Hematopoietic multipotent progenitor cell treated with erythropoietin and hydrocortisone succinate and interleukin-3 and kit ligand, for 4 days (in vitro differentiated cells): ENCODE data around the gene AHCY.
"Not testable (repeated sequence)": the region's sequence is repeated elsewhere in the genome, so short reads cannot be mapped to it uniquely, and the experiment has no call there.

Experiments used
- DNase-seq: peaks from one replicate; pipeline ENCODE4 v3.0.0-alpha.2; 2015

The AHCY gene

GRCh38 chr20:34322267-34323105 lies 19.3 kb upstream of the AHCY start:
- no peak for DNase-seq

DNA sequence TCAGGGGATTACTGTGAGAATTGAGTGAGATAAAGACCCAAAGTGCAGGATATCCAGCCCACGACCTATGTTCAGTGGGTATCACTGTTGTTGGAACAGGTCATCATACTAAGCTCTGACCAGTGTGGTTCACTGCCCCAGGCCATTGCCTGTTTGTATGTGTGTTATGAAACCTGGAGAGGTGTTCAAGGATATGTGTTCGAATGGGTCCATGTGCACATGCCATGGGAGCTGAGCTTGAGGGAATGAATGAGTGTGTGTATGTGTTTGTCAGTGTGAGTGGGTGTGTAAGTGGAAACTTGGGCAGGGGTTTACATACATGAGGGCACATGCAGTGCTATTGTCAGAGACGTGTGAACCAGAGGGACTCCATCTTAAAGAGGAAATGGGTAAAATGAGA lies 17.7 kb upstream of the AHCY start:
- DNase-seq = no peak

- peak; percentile 12 for DNase-seq
Observed at GRCh38 chr20:34318609-34319443, 15.7 kb upstream of the AHCY start.

DNA sequence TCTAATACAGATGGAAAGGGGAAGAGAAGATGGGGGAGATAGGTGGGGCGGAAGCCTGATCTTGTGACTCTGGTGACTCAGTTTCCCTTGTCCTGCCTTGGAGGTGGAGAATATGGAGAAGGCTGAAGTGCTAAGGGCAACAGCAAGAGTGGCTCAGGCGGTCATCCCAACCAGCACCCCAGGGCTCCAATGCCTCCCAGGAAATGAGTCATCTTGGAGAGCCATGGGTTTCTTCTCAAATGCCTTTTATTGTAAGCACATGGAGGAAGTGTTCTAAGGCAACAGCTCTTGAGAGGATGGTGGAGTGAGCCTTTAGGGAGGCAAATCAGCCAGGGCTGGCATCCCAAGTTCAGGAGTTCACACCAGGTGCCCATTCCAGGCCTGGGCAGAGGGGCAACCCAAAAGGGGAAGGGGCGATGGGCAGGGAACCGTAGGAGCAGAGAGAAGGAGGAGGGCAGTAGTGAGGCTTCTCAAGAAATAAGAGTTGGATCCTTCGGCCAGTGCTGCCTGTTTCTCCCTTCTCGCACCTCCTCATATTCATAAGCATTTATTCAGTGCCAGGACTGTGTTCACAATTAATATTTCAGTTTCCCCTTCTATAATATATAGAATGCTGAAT lies 13.2 kb upstream of the AHCY start:
- no peak for DNase-seq

- DNase-seq = no peak
Observed at GRCh38 chr20:34315236-34315635, 12.1 kb upstream of the AHCY start.

DNA sequence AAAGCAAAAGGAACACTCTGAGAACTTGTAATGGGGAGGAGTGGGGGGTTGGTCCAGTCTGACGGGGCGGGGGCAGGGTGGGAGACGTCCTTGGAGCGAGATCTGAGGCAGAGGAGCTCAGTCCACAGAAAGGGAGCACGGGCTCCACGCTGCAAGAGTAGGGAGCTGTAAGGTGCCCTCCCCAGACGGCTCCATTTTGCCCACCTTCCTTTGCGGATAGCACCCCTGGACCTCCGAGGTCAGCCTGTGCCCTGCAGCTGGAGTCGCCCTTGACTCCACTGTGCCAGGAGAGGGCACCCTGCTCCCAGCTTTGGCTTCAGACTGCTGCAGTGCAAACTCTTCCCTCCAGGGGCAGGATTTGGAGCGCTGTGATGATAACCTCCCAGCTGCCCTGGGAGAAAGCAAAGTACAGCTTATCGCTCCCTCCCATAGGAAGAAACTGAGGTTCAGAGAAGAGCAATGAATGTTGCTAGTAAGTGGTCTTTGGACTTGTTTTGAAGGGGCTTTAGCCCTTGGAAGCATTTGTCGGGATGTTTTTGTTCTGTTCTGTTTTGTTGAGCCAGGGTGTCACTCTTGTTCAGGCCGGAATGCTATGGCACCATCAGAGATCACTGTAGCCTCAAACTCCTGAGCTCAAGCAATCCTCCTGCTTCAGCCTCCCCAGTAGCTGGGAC lies 9.5 kb upstream of the AHCY start:
- DNase-seq = peak; percentile 96

- no peak for DNase-seq
Observed at GRCh38 chr20:34312024-34312460, 8.9 kb upstream of the AHCY start.

- peak; percentile 10 for DNase-seq
Observed at GRCh38 chr20:34311118-34312023, 8.2 kb upstream of the AHCY start.

- no peak for DNase-seq
Observed at GRCh38 chr20:34310481-34311117, 7.4 kb upstream of the AHCY start.

DNA sequence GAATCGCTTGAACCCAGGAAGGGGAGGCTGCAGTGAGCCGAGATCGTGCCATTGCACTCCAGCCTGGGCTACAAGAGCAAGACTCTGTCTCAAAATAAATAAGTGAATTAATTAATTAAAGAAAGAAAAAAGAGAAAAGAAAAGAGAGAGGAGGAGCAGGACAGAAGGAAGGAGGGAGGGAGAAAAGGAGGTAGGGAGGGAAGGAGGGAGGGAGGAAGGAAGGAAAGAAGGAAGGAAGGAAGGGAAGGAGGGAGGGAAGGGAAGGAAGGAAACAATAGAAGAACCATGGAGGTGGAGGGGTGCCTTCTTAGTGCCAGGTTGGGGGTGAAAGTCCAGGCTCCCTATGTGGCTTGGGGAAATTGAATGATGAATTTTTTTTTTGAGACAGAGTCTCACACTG lies 6.5 kb upstream of the AHCY start:
- DNase-seq = no peak

- no peak for DNase-seq
Observed at GRCh38 chr20:34305333-34306230, 2.4 kb upstream of the AHCY start.

DNA sequence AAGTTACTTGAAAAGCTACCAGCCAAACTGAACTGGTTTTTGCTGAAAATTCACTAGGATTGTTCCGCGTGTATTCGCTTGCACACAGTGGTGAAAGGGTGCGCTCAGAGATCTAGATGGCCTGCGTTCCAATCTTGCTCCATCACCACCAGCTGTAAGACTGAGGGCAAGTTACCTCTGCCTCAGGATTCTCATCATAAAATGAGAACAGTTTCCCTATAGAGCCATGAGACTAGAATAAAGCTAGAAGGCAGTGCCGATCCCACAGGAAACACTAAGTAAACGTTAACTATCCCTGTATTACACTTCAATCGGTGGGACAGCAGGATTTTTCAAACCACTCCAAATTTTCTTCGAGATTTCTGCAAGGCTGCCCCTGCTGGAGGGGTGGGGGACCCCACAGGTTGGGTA lies 838 bp downstream of the AHCY start:
- DNase-seq = peak; percentile 43

DNA sequence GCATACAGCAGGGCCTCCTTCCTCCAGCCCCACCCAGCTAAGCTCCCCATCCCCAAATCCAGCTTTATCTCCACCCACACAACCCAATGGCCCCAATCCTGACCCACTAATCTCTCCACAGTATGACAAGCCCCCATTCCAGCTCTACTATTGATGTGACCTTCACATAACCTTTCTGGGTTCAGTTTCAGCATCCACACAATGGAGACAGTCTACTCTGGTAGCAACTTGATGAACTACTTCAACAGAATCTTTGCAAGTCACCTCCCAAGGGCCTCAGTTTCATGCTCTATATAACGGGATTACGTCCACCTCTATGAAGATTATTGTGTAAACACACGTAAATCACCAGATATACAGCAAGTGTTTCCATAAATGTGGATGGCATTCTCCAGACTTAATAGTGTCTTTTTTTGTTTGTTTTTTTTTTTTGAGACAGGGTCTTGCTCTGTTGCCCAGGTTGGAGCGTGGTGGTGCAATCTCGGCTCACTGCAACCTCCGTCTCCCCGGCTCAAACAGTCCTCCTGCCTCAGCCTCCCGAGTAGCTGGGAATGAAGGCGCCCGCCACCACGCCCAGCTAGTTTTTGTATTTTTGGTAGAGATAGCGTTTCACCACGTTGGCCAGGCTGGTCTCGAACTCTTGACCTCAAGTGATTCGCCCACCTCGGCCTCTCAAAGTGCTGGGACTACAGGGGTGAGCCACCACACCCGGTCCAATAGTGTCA lies 1.4 kb downstream of the AHCY start:
- peak; percentile 33 for DNase-seq

DNA sequence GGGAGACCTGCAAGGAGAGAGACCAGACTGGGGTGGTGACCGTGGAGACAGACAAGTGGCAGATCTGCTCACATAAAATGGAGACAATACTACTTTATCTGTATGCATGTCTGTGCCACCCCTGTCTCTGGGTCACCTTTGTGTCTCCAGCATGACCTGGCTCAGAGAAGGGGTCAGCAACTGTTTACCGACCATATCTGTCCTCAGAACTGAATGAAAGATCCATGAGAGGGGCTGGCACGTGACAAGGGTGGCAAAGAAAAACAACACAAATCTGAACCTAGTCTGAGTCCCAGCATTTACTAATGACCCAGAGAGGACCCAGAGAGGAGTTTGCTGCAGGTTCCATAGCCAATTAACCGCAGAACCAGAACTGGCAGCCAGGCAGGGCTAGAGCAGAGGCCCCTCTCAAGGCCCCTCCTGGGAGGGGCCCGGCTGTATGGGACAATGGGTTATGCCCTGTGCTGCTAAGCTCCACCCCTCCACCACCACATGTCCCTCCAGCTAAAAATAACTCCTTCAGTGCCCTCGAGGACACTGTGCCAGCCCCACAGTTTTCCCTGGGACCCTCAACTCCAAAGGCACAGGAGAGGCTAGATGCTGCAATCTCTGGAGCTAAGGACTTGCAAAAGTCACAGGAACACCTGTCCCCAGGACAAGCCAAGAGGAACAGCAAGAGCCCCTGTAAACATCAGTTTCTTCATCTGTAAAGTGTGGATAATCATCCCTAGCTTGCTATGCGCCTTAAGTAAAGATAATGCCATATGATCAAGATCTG lies 2.2 kb downstream of the AHCY start:
- peak; percentile 49 for DNase-seq

DNA sequence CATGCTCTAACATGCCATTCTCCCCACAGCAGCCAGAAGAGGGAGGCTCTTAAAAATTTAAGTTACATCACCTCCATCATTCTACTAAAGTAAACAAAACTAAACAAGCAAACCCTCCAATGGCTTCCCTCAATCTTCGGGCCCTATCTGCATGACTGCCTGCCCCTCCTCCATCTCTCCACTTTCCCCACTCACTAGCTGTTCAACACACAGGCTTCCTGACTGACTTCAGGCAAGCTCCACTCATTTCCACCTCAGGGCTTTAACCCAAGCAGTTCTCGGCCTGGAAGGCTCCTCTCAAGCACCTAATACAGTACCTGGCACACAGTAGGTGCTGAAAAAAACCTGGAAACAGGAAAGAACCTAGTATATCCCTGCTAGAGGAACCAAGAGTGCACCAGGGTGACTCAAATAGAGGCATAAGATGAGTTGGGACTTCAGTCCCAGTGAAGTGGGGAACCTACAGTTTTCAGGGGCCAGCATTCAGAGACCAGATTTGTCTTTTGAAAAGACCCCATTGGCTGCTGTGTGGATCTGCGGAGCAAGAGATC lies 2.8 kb downstream of the AHCY start:
- peak; percentile 6 for DNase-seq

- no peak for DNase-seq
Observed at GRCh38 chr20:34299556-34300255, 3.4 kb downstream of the AHCY start.

- not testable (repeated sequence) for DNase-seq
Observed at GRCh38 chr20:34298294-34298784, 4.8 kb downstream of the AHCY start.

- no peak for DNase-seq
Observed at GRCh38 chr20:34296468-34296867, 6.7 kb downstream of the AHCY start.
